Ovary (tissue), 3 donors: ENCODE results near the gene PAQR4.

Experiments used
- POLR2A ChIP-seq: fragments of 450-650 bp; IDR thresholded peaks from one replicate; pipeline ENCODE4 v1.6.1; 2017; ENCODE audit warnings: antibody characterized with exemption, mild to moderate bottlenecking, moderate library complexity
- TF ChIP-seq, protein P1 (sequence below), 3 donors: fragments of 450-650 bp in 2 of 3; fragments of 200-600 bp in 1 of 3; IDR thresholded peaks; one replicate each; pipeline versions ENCODE4 v1.5.1 to v1.8.0; 2016 to 2022; ENCODE audit warnings: antibody characterized with exemption in 3 of 3, mild to moderate bottlenecking in 1 of 3
- donor health status: DM: no; HTN: no; CAD: no.

GRCh38 chr16:2982402-2982801, 13.3 kb downstream of the PAQR4 start:
- TF ChIP-seq POLR2A: no peak
- TF ChIP-seq, protein P1, sequence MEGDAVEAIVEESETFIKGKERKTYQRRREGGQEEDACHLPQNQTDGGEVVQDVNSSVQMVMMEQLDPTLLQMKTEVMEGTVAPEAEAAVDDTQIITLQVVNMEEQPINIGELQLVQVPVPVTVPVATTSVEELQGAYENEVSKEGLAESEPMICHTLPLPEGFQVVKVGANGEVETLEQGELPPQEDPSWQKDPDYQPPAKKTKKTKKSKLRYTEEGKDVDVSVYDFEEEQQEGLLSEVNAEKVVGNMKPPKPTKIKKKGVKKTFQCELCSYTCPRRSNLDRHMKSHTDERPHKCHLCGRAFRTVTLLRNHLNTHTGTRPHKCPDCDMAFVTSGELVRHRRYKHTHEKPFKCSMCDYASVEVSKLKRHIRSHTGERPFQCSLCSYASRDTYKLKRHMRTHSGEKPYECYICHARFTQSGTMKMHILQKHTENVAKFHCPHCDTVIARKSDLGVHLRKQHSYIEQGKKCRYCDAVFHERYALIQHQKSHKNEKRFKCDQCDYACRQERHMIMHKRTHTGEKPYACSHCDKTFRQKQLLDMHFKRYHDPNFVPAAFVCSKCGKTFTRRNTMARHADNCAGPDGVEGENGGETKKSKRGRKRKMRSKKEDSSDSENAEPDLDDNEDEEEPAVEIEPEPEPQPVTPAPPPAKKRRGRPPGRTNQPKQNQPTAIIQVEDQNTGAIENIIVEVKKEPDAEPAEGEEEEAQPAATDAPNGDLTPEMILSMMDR (IDR thresholded peaks at IDR 0.05): no peak
